HEK293T (cell line): ENCODE measurements around the gene PLXNA2.

Experiments
- BHLHE40 ChIP-seq: fragments of 450-650 bp; IDR thresholded peaks from 2 replicates; pipeline ENCODE4 v1.6.1; 2016; ENCODE audit warnings: mild to moderate bottlenecking, moderate library complexity, borderline replicate concordance
- CTBP1 ChIP-seq: fragments of 450-650 bp; IDR thresholded peaks from 2 replicates; pipeline ENCODE4 v1.6.1; 2016; ENCODE audit warnings: borderline replicate concordance
- FOXA1 ChIP-seq: fragments of 450-650 bp; IDR thresholded peaks from 2 replicates; pipeline ENCODE4 v1.6.1; 2016; ENCODE audit warnings: mild to moderate bottlenecking
- FOXM1 ChIP-seq: fragments of 450-650 bp; IDR thresholded peaks from 2 replicates; pipeline ENCODE4 v1.6.1; 2017; ENCODE audit warnings: mild to moderate bottlenecking, borderline replicate concordance
- NFRKB ChIP-seq: fragments of 450-650 bp; IDR thresholded peaks from 2 replicates; pipeline ENCODE4 v1.6.1; 2016; ENCODE audit warnings: mild to moderate bottlenecking, moderate library complexity
- SUZ12 ChIP-seq: fragments of 450-650 bp; IDR thresholded peaks from 2 replicates; pipeline ENCODE4 v1.6.1; 2016; ENCODE audit warnings: mild to moderate bottlenecking
- TARDBP ChIP-seq: fragments of 450-650 bp; IDR thresholded peaks from 2 replicates; pipeline ENCODE4 v1.6.1; 2016

DNA sequence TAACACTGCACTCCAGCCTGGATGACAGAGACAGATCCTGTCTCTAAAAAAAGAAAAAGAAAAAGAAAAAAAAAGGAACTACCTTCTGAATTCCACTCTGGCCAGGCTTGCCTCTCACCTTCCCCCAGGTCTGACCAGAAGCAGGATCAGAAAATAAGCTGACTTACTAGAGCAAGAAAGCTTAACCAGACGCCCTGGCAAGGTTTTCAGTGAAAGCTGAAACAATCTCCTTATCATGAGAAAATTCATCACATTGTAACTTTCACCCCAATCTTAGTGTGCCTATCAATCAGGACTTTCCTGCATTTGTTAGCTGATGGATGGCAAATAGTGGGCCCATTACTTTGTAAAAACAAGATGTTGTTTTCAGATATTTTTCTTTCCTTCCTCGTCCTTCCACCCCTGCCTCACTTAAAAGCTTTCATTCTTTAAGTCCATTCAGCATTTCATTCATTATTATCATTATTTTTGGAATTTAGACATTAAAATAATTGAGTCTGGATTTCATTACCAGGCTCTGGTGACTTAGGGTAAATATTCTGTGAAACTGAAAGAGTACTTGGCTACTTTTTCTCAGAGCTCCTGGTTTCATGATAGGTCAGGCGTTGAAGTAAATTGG lies 236.8 kb downstream of the PLXNA2 start:
- TF ChIP-seq FOXA1 (no peak), CTBP1 (no peak), TARDBP (no peak), BHLHE40 (no peak), FOXM1 (no peak), SUZ12 (no peak), NFRKB (no peak)
